ENCODE results near the gene BRWD1.
"Not testable (repeated sequence)": the region's sequence is repeated elsewhere in the genome, so short reads cannot be mapped to it uniquely, and the experiment has no call there.

Gene BRWD1

GRCh38 chr21:39224930-39225329 is 88.5 kb downstream of the BRWD1 start:
- no peak for DNase-seq (ENCODE audit: low read depth in 1 of 2, low spot score in 1 of 2)
- no peak for TF ChIP-seq JUND (IDR thresholded peaks at IDR 0.05; ENCODE audit: low read depth)
- in situ Hi-C loops (cut with HindIII; ENCODE audit: low pct_unique_long_range_greater_than_20kb, low sequenced_read_pairs): no loop called here

- in situ Hi-C loops (cut with HindIII; ENCODE audit: low pct_unique_long_range_greater_than_20kb, low sequenced_read_pairs): no loop called here
- no peak for DNase-seq (ENCODE audit: low read depth in 1 of 2, low spot score in 1 of 2)
- TF ChIP-seq JUND (IDR thresholded peaks at IDR 0.05; ENCODE audit: low read depth): no peak
These were observed 91.4 kb downstream of the BRWD1 start for GRCh38 chr21:39221997-39222486.

- DNase-seq (ENCODE audit: low read depth in 1 of 2, low spot score in 1 of 2): no peak
- in situ Hi-C loops (cut with HindIII; ENCODE audit: low pct_unique_long_range_greater_than_20kb, low sequenced_read_pairs): no loop called here
- TF ChIP-seq JUND (IDR thresholded peaks at IDR 0.05; ENCODE audit: low read depth): no peak
These were observed 92.0 kb downstream of the BRWD1 start for GRCh38 chr21:39221282-39221996.

- in situ Hi-C loops (cut with HindIII; ENCODE audit: low pct_unique_long_range_greater_than_20kb, low sequenced_read_pairs); DNase-seq (ENCODE audit: low read depth in 1 of 2, low spot score in 1 of 2): not testable (repeated sequence)
These were observed 92.6 kb downstream of the BRWD1 start for GRCh38 chr21:39220875-39221274.

GRCh38 chr21:39220150-39220549 is 93.3 kb downstream of the BRWD1 start:
- in situ Hi-C loops (cut with HindIII; ENCODE audit: low pct_unique_long_range_greater_than_20kb, low sequenced_read_pairs): no loop called here
- no peak for TF ChIP-seq JUND (IDR thresholded peaks at IDR 0.05; ENCODE audit: low read depth)
- DNase-seq (ENCODE audit: low read depth in 1 of 2, low spot score in 1 of 2): no peak

- DNase-seq (ENCODE audit: low read depth in 1 of 2, low spot score in 1 of 2): no peak
- in situ Hi-C loops (cut with HindIII; ENCODE audit: low pct_unique_long_range_greater_than_20kb, low sequenced_read_pairs): no loop called here
- no peak for TF ChIP-seq JUND (IDR thresholded peaks at IDR 0.05; ENCODE audit: low read depth)
These were observed 95.4 kb downstream of the BRWD1 start for GRCh38 chr21:39218082-39218409.

GRCh38 chr21:39217356-39218081 is 95.9 kb downstream of the BRWD1 start:
- no peak for DNase-seq (ENCODE audit: low read depth in 1 of 2, low spot score in 1 of 2)
- in situ Hi-C loops (cut with HindIII; ENCODE audit: low pct_unique_long_range_greater_than_20kb, low sequenced_read_pairs): no loop called here
- TF ChIP-seq JUND (IDR thresholded peaks at IDR 0.05; ENCODE audit: low read depth): no peak

- no peak for TF ChIP-seq JUND (IDR thresholded peaks at IDR 0.05; ENCODE audit: low read depth)
- no peak for DNase-seq (ENCODE audit: low read depth in 1 of 2, low spot score in 1 of 2)
- in situ Hi-C loops (cut with HindIII; ENCODE audit: low pct_unique_long_range_greater_than_20kb, low sequenced_read_pairs): no loop called here
These were observed 97.1 kb downstream of the BRWD1 start for GRCh38 chr21:39216290-39216689.

GRCh38 chr21:39215078-39215477 is 98.4 kb downstream of the BRWD1 start:
- TF ChIP-seq JUND (IDR thresholded peaks at IDR 0.05; ENCODE audit: low read depth): no peak
- no peak for DNase-seq (ENCODE audit: low read depth in 1 of 2, low spot score in 1 of 2)
- in situ Hi-C loops (cut with HindIII; ENCODE audit: low pct_unique_long_range_greater_than_20kb, low sequenced_read_pairs): no loop called here

- DNase-seq (ENCODE audit: low read depth in 1 of 2, low spot score in 1 of 2): no peak
These were observed 104.1 kb downstream of the BRWD1 start for GRCh38 chr21:39209334-39209688.

GRCh38 chr21:39208624-39209333 is 104.7 kb downstream of the BRWD1 start:
- TF ChIP-seq JUND (IDR thresholded peaks at IDR 0.05; ENCODE audit: low read depth): no peak
- in situ Hi-C loops (cut with HindIII; ENCODE audit: low pct_unique_long_range_greater_than_20kb, low sequenced_read_pairs): no loop called here
- no peak for DNase-seq (ENCODE audit: low read depth in 1 of 2, low spot score in 1 of 2)

More at GRCh38 chr21:39209334-39209688, 104.1 kb downstream of the BRWD1 start:
- no peak for TF ChIP-seq JUND (IDR thresholded peaks at IDR 0.05; ENCODE audit: low read depth)
- in situ Hi-C loops (cut with HindIII; ENCODE audit: low pct_unique_long_range_greater_than_20kb, low sequenced_read_pairs): no loop called here

GRCh38 chr21:39204134-39204533 is 109.3 kb downstream of the BRWD1 start:
- no peak for TF ChIP-seq JUND (IDR thresholded peaks at IDR 0.05; ENCODE audit: low read depth)
- in situ Hi-C loops (cut with HindIII; ENCODE audit: low pct_unique_long_range_greater_than_20kb, low sequenced_read_pairs): no loop called here
- no peak for DNase-seq (ENCODE audit: low read depth in 1 of 2, low spot score in 1 of 2)

- in situ Hi-C loops (cut with HindIII; ENCODE audit: low pct_unique_long_range_greater_than_20kb, low sequenced_read_pairs): no loop called here
- no peak for DNase-seq (ENCODE audit: low read depth in 1 of 2, low spot score in 1 of 2)
- no peak for TF ChIP-seq JUND (IDR thresholded peaks at IDR 0.05; ENCODE audit: low read depth)
These were observed 114.6 kb downstream of the BRWD1 start for GRCh38 chr21:39198800-39199199.

Measured in T47D (cell line).